C4-2B (cell line): ENCODE data around the gene IFNA10.
"Not testable (repeated sequence)": the region's sequence is repeated elsewhere in the genome, so short reads cannot be mapped to it uniquely, and the experiment has no call there.

Experiments used
- CTCF ChIP-seq: fragments of 450-650 bp; conservative IDR thresholded peaks from 2 replicates; pipeline ENCODE4 v1.5.1; 2017; ENCODE audit warnings: mild to moderate bottlenecking
- ZFX ChIP-seq: fragments of 450-650 bp; IDR thresholded peaks from 2 replicates; pipeline ENCODE4 v1.6.1; 2017

GRCh38 chr9:21202105-21202504 is 4.8 kb downstream of the IFNA10 start, which contains the start of gene IFNA7:
- TF ChIP-seq CTCF, ZFX: not testable (repeated sequence)
